Stimulated activated naive CD4-positive, alpha-beta T cell treated with Interleukin-2 at 50 U/mL for 16 hours (primary cell): ENCODE data around the gene HAAO.

Experiments used
- DNase-seq: peaks from one replicate; lab custom pipeline; 2025; lab: John Stamatoyannopoulos, UW

Gene HAAO

GRCh38 chr2:42768706-42769256 is 23.6 kb downstream of the HAAO start:
- no peak for DNase-seq

GRCh38 chr2:42767899-42768705 is 24.3 kb downstream of the HAAO start:
- DNase-seq, result no peak

- no peak for DNase-seq
These were observed 25.1 kb downstream of the HAAO start for GRCh38 chr2:42767080-42767898.

GRCh38 chr2:42765686-42766085 is 26.7 kb downstream of the HAAO start:
- DNase-seq, result no peak

- no peak for DNase-seq
These were observed 27.5 kb downstream of the HAAO start for GRCh38 chr2:42764901-42765300.

- DNase-seq, result no peak
These were observed 28.3 kb downstream of the HAAO start, which contains the start of gene OXER1 for GRCh38 chr2:42764096-42764495. Gene OXER1 (minus strand): TSS chr2:42764135. CDS start chr2:42764062, 73 bp downstream.

- no peak for DNase-seq
These were observed 29.3 kb downstream of the HAAO start for GRCh38 chr2:42762823-42763804.

- DNase-seq, result no peak
These were observed 30.2 kb downstream of the HAAO start for GRCh38 chr2:42762155-42762554.

GRCh38 chr2:42761554-42761953 is 30.8 kb downstream of the HAAO start:
- no peak for DNase-seq

GRCh38 chr2:42758751-42759150 is 33.6 kb downstream of the HAAO start:
- DNase-seq, result no peak

GRCh38 chr2:42757981-42758740 is 34.2 kb downstream of the HAAO start:
- no peak for DNase-seq

GRCh38 chr2:42756966-42757513 is 35.3 kb downstream of the HAAO start:
- DNase-seq, result no peak

GRCh38 chr2:42756150-42756775 is 36.1 kb downstream of the HAAO start:
- no peak for DNase-seq

GRCh38 chr2:42755191-42755880 is 37.0 kb downstream of the HAAO start:
- DNase-seq, result no peak

- DNase-seq, result no peak
These were observed 37.6 kb downstream of the HAAO start for GRCh38 chr2:42754776-42755140.

GRCh38 chr2:42754021-42754775 is 38.2 kb downstream of the HAAO start:
- DNase-seq, result no peak

- no peak for DNase-seq
These were observed 39.3 kb downstream of the HAAO start for GRCh38 chr2:42752816-42753813.
